MM.1S (cell line): ENCODE results near the gene NPAS1.

ENCODE experiments used
- DNase-seq: peaks from one replicate; pipeline ENCODE4 v3.0.0-alpha.2; 2015
- H2AFZ ChIP-seq: fragments of 300-600 bp; sonication (generic); 2 replicates; pipeline ENCODE4 v1.6.0; 2016; ENCODE audit warnings: antibody characterized with exemption, low read length
- H3F3A ChIP-seq: fragments of 300-600 bp; sonication (generic); 2 replicates; pipeline ENCODE4 v1.6.1; 2016; ENCODE audit warnings: mild to moderate bottlenecking, antibody characterized with exemption, low read length, moderate library complexity, mixed read lengths; ENCODE audit not compliant: insufficient read depth
- H3K27ac ChIP-seq: fragments of 300-600 bp; sonication (generic); 2 replicates; pipeline ENCODE4 v1.5.1; 2016; ENCODE audit warnings: mild to moderate bottlenecking, low read length
- H3K27me3 ChIP-seq: fragments of 300-600 bp; sonication (generic); replicated peaks from 2 replicates; pipeline ENCODE4 v1.6.0; 2016; ENCODE audit warnings: low read length; ENCODE audit not compliant: insufficient read depth
- H3K36me3 ChIP-seq: fragments of 300-600 bp; sonication (generic); replicated peaks from 2 replicates; pipeline ENCODE4 v1.6.1; 2016; ENCODE audit warnings: mild to moderate bottlenecking, low read length, mixed read lengths; ENCODE audit not compliant: insufficient read depth
- H3K4me1 ChIP-seq: fragments of 300-600 bp; sonication (generic); 2 replicates; pipeline ENCODE4 v1.6.1; 2016; ENCODE audit warnings: low read length, mixed read lengths
- H3K4me2 ChIP-seq: fragments of 300-600 bp; sonication (generic); 2 replicates; pipeline ENCODE4 v1.6.0; 2016; ENCODE audit warnings: low read depth, low read length
- H3K4me3 ChIP-seq: fragments of 300-600 bp; sonication (generic); 2 replicates; pipeline ENCODE4 v1.5.1; 2016; ENCODE audit warnings: low read length, mixed read lengths
- H3K79me2 ChIP-seq: fragments of 300-600 bp; sonication (generic); 2 replicates; pipeline ENCODE4 v1.6.1; 2016; ENCODE audit warnings: mixed run types, low read length, mixed read lengths
- H3K9ac ChIP-seq: fragments of 300-600 bp; sonication (generic); 2 replicates; pipeline ENCODE4 v1.6.1; 2016; ENCODE audit warnings: low read length, mixed read lengths
- H3K9me2 ChIP-seq: fragments of 300-600 bp; sonication (generic); replicated peaks from 2 replicates; pipeline ENCODE4 v1.6.1; 2016; ENCODE audit warnings: mild to moderate bottlenecking, low read length, mixed read lengths; ENCODE audit not compliant: insufficient read depth
- H3K9me3 ChIP-seq: fragments of 300-600 bp; sonication (generic); replicated peaks from 2 replicates; pipeline ENCODE4 v1.6.1; 2016; ENCODE audit warnings: mild to moderate bottlenecking, low read length, mixed read lengths; ENCODE audit not compliant: insufficient read depth
- H4K20me1 ChIP-seq: fragments of 300-600 bp; sonication (generic); 2 replicates; pipeline ENCODE4 v1.6.1; 2016; ENCODE audit warnings: mild to moderate bottlenecking, low read length, moderate library complexity, mixed read lengths; ENCODE audit not compliant: insufficient read depth
- EZH2 ChIP-seq: fragments of 300-600 bp; sonication (generic); optimal IDR thresholded peaks from 2 replicates; pipeline ENCODE3; 2017; ENCODE audit warnings: low read depth, mild to moderate bottlenecking, antibody characterized with exemption, low read length, mixed read lengths
- EZH2phosphoT487 ChIP-seq: fragments of 300-600 bp; sonication (generic); IDR thresholded peaks from 2 replicates; pipeline ENCODE4 v1.6.1; 2018; ENCODE audit warnings: antibody characterized with exemption, low read length
- TF ChIP-seq, protein P1 (sequence below): fragments of 300-600 bp; sonication (generic); IDR thresholded peaks from 2 replicates; pipeline ENCODE4 v1.5.1; 2016; ENCODE audit warnings: antibody characterized with exemption, low read length, mixed read lengths

The NPAS1 gene

DNA sequence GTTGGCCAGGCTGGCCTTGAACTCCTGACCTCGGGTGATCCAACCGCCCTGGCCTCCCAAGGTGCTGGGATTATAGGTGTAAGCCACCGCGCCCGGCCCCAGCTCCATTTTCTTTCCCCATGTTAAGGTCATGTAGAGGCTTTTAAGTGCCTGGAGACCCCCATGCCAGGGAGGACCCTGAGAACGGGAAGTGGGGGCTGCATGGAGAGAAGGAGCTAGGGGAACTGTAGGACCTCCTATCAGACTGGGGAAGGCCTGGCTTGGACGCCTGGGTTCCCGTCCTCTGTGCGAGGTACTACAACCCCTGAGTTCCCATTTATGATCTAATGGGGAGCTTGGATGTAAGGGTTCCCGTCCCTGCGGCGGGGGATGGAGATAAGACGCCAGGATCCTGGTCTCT is 714 bp upstream of the NPAS1 start:
- TF ChIP-seq, protein P1, sequence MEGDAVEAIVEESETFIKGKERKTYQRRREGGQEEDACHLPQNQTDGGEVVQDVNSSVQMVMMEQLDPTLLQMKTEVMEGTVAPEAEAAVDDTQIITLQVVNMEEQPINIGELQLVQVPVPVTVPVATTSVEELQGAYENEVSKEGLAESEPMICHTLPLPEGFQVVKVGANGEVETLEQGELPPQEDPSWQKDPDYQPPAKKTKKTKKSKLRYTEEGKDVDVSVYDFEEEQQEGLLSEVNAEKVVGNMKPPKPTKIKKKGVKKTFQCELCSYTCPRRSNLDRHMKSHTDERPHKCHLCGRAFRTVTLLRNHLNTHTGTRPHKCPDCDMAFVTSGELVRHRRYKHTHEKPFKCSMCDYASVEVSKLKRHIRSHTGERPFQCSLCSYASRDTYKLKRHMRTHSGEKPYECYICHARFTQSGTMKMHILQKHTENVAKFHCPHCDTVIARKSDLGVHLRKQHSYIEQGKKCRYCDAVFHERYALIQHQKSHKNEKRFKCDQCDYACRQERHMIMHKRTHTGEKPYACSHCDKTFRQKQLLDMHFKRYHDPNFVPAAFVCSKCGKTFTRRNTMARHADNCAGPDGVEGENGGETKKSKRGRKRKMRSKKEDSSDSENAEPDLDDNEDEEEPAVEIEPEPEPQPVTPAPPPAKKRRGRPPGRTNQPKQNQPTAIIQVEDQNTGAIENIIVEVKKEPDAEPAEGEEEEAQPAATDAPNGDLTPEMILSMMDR: no peak
- TF ChIP-seq EZH2 (no peak), EZH2phosphoT487 (no peak)
- Histone ChIP-seq H3K36me3 (no peaks in the 10 kb centered on the region), H2AFZ (no peak overlapping the region), H3K27ac (no peak overlapping the region), H3K9ac (no peak overlapping the region), H3K79me2 (no peaks in the 10 kb centered on the region), H3K4me1 (no peaks in the 10 kb centered on the region), H3K27me3 (peaks cover 43% of the 10 kb centered on the region), H3K4me2 (no peak overlapping the region), H3K9me3 (no peaks in the 10 kb centered on the region), H3F3A (no peaks in the 10 kb centered on the region), H3K4me3 (no peak overlapping the region), H4K20me1 (no peaks in the 10 kb centered on the region), H3K9me2 (no peaks in the 10 kb centered on the region)
- DNase-seq: no peak

DNA sequence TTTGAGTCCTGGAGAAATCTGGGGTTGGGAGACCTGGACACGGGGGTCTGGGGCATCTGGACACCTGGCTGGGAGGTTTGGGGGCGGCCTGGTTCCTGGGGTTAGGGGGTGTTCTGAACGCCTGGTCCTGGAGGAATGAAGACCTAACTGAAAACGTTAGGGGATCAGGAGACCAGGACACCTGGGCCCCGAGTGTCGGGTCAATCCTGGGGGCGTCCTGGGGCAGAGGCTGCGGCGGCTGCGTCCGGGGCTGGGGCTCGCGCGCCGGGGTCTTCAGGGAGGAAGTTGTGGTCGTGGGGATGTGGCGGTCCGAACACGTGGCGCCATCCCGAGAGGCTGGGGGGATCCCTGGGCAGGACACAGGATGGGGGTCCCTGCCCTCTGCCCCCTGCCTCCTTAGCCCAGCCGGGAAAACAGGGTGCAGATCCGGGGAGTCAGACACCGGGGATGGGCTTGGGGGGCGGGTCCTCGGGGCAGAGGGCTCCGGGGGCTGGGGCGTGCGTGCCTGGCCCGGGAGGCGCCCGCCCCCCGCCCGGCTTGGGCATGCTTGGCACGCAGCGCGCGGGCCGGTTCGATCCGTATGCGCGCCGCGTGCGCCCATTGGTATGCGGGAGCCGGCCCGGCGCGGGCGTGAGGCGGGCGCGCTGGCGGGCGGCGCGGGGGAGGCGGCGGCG is 632 bp downstream of the NPAS1 start:
- TF ChIP-seq EZH2phosphoT487 (no peak), EZH2 (no peak)
- TF ChIP-seq, protein P1: no peak
- H3K9me3 ChIP-seq: no peaks in the 10 kb centered on the region
- H3K36me3 ChIP-seq: no peaks in the 10 kb centered on the region
- H4K20me1 ChIP-seq: no peaks in the 10 kb centered on the region
- peaks cover 54% of the 10 kb centered on the region for H3K27me3 ChIP-seq
- H3K4me2 ChIP-seq: no peak overlapping the region
- no peaks in the 10 kb centered on the region for H3K4me1 ChIP-seq
- no peak overlapping the region for H3K4me3 ChIP-seq
- H3K9me2 ChIP-seq: no peaks in the 10 kb centered on the region
- H3K9ac ChIP-seq: no peak overlapping the region
- no peak overlapping the region for H3K27ac ChIP-seq
- no peaks in the 10 kb centered on the region for H3K79me2 ChIP-seq
- DNase-seq: no peak
- no peaks in the 10 kb centered on the region for H3F3A ChIP-seq
- H2AFZ ChIP-seq: no peak overlapping the region

DNA sequence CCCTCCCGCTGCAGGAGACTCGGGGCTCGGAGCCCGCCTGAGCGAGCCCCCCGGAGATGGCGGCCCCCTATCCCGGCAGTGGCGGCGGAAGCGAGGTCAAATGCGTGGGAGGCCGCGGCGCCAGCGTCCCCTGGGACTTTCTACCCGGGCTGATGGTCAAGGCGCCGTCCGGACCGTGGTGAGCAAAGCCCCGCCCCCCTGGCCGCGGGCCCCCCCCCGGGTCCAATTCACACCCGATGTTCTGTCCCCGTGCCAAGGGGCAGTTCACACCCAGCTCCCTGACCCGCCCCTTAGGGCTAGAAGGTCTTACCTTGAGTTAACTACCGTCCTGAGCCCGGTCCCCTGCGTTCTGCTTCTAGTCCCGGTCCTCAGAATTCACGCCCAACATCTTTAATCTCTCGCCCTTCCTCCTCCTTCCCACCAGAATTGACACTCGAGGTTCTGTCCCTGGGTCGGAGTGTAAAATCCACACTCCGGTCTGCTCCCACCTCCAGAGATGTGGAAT is 1.4 kb downstream of the NPAS1 start:
- TF ChIP-seq EZH2phosphoT487 (no peak), EZH2 (no peak)
- TF ChIP-seq, protein P1: no peak
- no peak overlapping the region for H3K4me2 ChIP-seq
- H3K27ac ChIP-seq: no peak overlapping the region
- H4K20me1 ChIP-seq: no peaks in the 10 kb centered on the region
- H3K4me1 ChIP-seq: no peaks in the 10 kb centered on the region
- no peaks in the 10 kb centered on the region for H3K9me3 ChIP-seq
- peaks cover 57% of the 10 kb centered on the region for H3K27me3 ChIP-seq
- no peaks in the 10 kb centered on the region for H3K79me2 ChIP-seq
- no peaks in the 10 kb centered on the region for H3F3A ChIP-seq
- DNase-seq: no peak
- H3K9ac ChIP-seq: no peak overlapping the region
- no peaks in the 10 kb centered on the region for H3K36me3 ChIP-seq
- no peaks in the 10 kb centered on the region for H3K9me2 ChIP-seq
- H2AFZ ChIP-seq: no peak overlapping the region
- H3K4me3 ChIP-seq: no peak overlapping the region
